ENCODE measurements around the gene ATG9B.
A peak's percentile ranks its signal among the peaks of the same experiment; 100 is the strongest.

ATG9B gene

GRCh38 chr7:151010307-151011096 is 13.8 kb downstream of the ATG9B start:
- Histone ChIP-seq H4K20me1 (ENCODE audit: insufficient read depth, low read length) (no peaks in the 10 kb centered on the region), H3K9me3 (replicated peaks; ENCODE audit: insufficient read depth, low read length) (no peaks in the 10 kb centered on the region), H3K4me3 (ENCODE audit: low read length) (no peak overlapping the region), H3K4me1 (ENCODE audit: low read length) (peaks cover 8% of the 10 kb centered on the region; the same call in 1 of the 2 replicates), H3K36me3 (replicated peaks; ENCODE audit: insufficient read depth, low read length) (no peaks in the 10 kb centered on the region), H3K27me3 (replicated peaks; ENCODE audit: insufficient read depth, low read length) (peaks cover 21% of the 10 kb centered on the region), H3F3A (ENCODE audit: insufficient read depth, low read length) (0 out of 2 replicates have a peak, but pooled peaks cover 4% of the 10 kb centered on the region), H3K79me2 (ENCODE audit: low read length) (no peaks in the 10 kb centered on the region), H3K9me2 (replicated peaks; ENCODE audit: insufficient read depth, low read length) (no peaks in the 10 kb centered on the region), H3K27ac (ENCODE audit: low read length) (no peak overlapping the region), H3K9ac (ENCODE audit: low read length) (no peak overlapping the region), H2AFZ (ENCODE audit: low read length) (no peak overlapping the region), H3K4me2 (ENCODE audit: low read depth, low read length) (no peak overlapping the region)
- TF ChIP-seq EZH2 (optimal IDR thresholded peaks at IDR 0.05; ENCODE audit: low read depth, low read length): no peak
- TF ChIP-seq EZH2phosphoT487 (IDR thresholded peaks at IDR 0.05; ENCODE audit: low read length): no peak
- TF ChIP-seq CTCF (IDR thresholded peaks at IDR 0.05; ENCODE audit: low read length): no peak
- DNase-seq: no peak

- Histone ChIP-seq H2AFZ (ENCODE audit: low read length) (no peak overlapping the region), H3K27ac (ENCODE audit: low read length) (no peak overlapping the region), H3K4me2 (ENCODE audit: low read depth, low read length) (no peak overlapping the region)
These were observed 14.3 kb downstream of the ATG9B start for GRCh38 chr7:151010037-151010306.

DNA sequence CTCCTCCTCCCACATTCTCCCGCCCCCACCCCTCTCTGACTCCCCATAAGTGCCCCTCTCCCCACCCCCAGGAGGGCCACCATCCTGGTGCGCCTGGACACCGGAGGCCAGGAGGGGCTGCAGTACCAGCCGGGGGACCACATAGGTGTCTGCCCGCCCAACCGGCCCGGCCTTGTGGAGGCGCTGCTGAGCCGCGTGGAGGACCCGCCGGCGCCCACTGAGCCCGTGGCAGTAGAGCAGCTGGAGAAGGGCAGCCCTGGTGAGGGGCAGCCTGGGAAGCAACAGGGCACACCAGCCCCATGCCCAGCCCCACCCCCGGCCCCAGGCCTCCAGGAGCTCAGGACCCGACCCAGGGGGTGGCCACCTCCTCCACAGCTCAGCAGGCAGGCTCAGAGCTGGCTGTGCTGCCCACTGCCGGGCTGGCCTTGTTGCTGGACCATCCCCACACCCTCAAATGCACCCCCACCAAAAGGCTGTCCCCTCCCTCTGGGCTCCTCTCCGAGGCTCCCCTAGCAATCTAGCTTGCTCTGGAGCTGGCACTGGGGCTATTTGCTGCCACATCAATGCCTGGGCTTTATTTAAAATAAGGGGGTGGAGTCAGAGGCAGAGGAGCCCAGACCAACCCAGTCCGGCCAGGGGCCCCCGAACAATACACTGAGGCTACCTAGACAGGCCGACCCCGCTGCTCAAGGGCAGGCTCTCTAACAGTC is 14.8 kb downstream of the ATG9B start:
- no peak for DNase-seq
- Histone ChIP-seq H3F3A (ENCODE audit: insufficient read depth, low read length) (0 out of 2 replicates have a peak, but pooled peaks cover 4% of the 10 kb centered on the region), H3K9me3 (replicated peaks; ENCODE audit: insufficient read depth, low read length) (no peaks in the 10 kb centered on the region), H3K4me3 (ENCODE audit: low read length) (peak overlapping the region; percentile 49), H3K4me1 (ENCODE audit: low read length) (peaks cover 8% of the 10 kb centered on the region; the same call in 1 of the 2 replicates), H2AFZ (ENCODE audit: low read length) (peak overlapping the region; percentile 61), H3K36me3 (replicated peaks; ENCODE audit: insufficient read depth, low read length) (no peaks in the 10 kb centered on the region), H3K27me3 (replicated peaks; ENCODE audit: insufficient read depth, low read length) (peaks cover 17% of the 10 kb centered on the region), H4K20me1 (ENCODE audit: insufficient read depth, low read length) (no peaks in the 10 kb centered on the region), H3K9me2 (replicated peaks; ENCODE audit: insufficient read depth, low read length) (no peaks in the 10 kb centered on the region), H3K9ac (ENCODE audit: low read length) (peak overlapping the region; percentile 53; the same call in 1 of the 2 replicates), H3K79me2 (ENCODE audit: low read length) (no peaks in the 10 kb centered on the region), H3K27ac (ENCODE audit: low read length) (no peak overlapping the region), H3K4me2 (ENCODE audit: low read depth, low read length) (peak overlapping the region; percentile 60)
- no peak for TF ChIP-seq EZH2 (optimal IDR thresholded peaks at IDR 0.05; ENCODE audit: low read depth, low read length)
- 0 out of 2 replicates have a peak, but pooled peaks have one; percentile 21 for TF ChIP-seq CTCF (IDR thresholded peaks at IDR 0.05; ENCODE audit: low read length)

More at GRCh38 chr7:151010037-151010306, 14.3 kb downstream of the ATG9B start:
- H3K4me1 ChIP-seq (ENCODE audit: low read length): peaks cover 8% of the 10 kb centered on the region; the same call in 1 of the 2 replicates
- peaks cover 17% of the 10 kb centered on the region for H3K27me3 ChIP-seq (replicated peaks; ENCODE audit: insufficient read depth, low read length)
- no peak overlapping the region for H3K4me3 ChIP-seq (ENCODE audit: low read length)
- H3K9me3 ChIP-seq (replicated peaks; ENCODE audit: insufficient read depth, low read length): no peaks in the 10 kb centered on the region
- 0 out of 2 replicates have a peak, but pooled peaks cover 4% of the 10 kb centered on the region for H3F3A ChIP-seq (ENCODE audit: insufficient read depth, low read length)
- no peak for TF ChIP-seq EZH2 (optimal IDR thresholded peaks at IDR 0.05; ENCODE audit: low read depth, low read length)
- no peak for TF ChIP-seq CTCF (IDR thresholded peaks at IDR 0.05; ENCODE audit: low read length)
- no peaks in the 10 kb centered on the region for H3K9me2 ChIP-seq (replicated peaks; ENCODE audit: insufficient read depth, low read length)
- DNase-seq: no peak
- H3K36me3 ChIP-seq (replicated peaks; ENCODE audit: insufficient read depth, low read length): no peaks in the 10 kb centered on the region
- no peaks in the 10 kb centered on the region for H4K20me1 ChIP-seq (ENCODE audit: insufficient read depth, low read length)
- H3K9ac ChIP-seq (ENCODE audit: low read length): no peak overlapping the region
- no peaks in the 10 kb centered on the region for H3K79me2 ChIP-seq (ENCODE audit: low read length)

Measured in MM.1S (cell line).